HCT116 (cell line): Measurements from ENCODE around the gene IFITM5. TPM values are rescaled to one million over a fixed set of nuclear protein-coding genes. Genes with fewer than 3 reads are reported as not detected.

Experiments
- ATAC-seq: fragments of 200-7000 bp; cut with Tn5 transposase; 2 replicates; pipeline ENCODE4 v1.9.1; 2020; ENCODE audit warnings: mild to moderate bottlenecking, moderate library complexity
- BruUV-seq: library from RNA; stranded (reverse); fragments of 400-500 nt; replicated peaks from 2 replicates; lab custom pipeline; 2021; lab: Mats Ljungman, UMichigan
- CTCF ChIA-PET: fragments of 300-600 bp; sonication (Branson Sonifier 250); formaldehyde crosslinking; loops from one replicate; lab custom pipeline; 2021; ENCODE audit warnings: antibody characterized with exemption; lab: Charles Lee
- POLR2A ChIA-PET: fragments of 300-600, 350-600 bp; sonication (Branson Sonifier 250); formaldehyde crosslinking; loops from one replicate; lab custom pipeline; 2021; ENCODE audit warnings: antibody characterized with exemption; lab: Charles Lee
- RAD21 ChIA-PET, 2 experiments: fragments of 300-600 bp; sonication (Branson Sonifier 250); formaldehyde crosslinking; loops; one replicate each; lab custom pipeline; 2023; ENCODE audit warnings: low total read pairs in 2 of 2; ENCODE audit not compliant: uncharacterized antibody in 2 of 2, unreplicated experiment in 2 of 2, low non-redundant PET in 1 of 2; lab: Charles Lee
- DNase-seq: peaks from one replicate; pipeline ENCODE4 v3.0.0-alpha.2; 2010; ENCODE audit warnings: low read depth, low spot score
- H2AFZ ChIP-seq: fragments of 200-600 bp; shearing (Covaris generic), sonication (generic); 2 replicates; pipeline ENCODE4 v1.6.1; 2017; ENCODE audit warnings: low read depth, mixed run types, mixed read lengths, antibody characterized with exemption, low read length; ENCODE audit not compliant: poor library complexity, severe bottlenecking
- H3K27ac ChIP-seq: 2 replicates; pipeline ENCODE4 v1.5.1; 2012; ENCODE audit warnings: low read depth, low read length
- H3K27me3 ChIP-seq: fragments of 200-600 bp; sonication (generic); 2 replicates; pipeline ENCODE4 v1.6.1; 2016; ENCODE audit warnings: mixed run types, low read length, mixed read lengths; ENCODE audit not compliant: insufficient read depth
- H3K36me3 ChIP-seq, 2 experiments: fragments of 200-500 bp in 1 of 2; fragments of 200-600 bp in 1 of 2; sonication (Bioruptor generic) in 1 of 2; sonication (generic) in 1 of 2; 2 replicates each; pipeline versions ENCODE4 v1.5.1 to v1.6.1; 2014 to 2016; ENCODE audit warnings: low read length in 2 of 2, inconsistent platforms in 1 of 2, mixed read lengths in 1 of 2, mixed run types in 1 of 2; ENCODE audit not compliant: insufficient read depth in 2 of 2, control insufficient read depth in 1 of 2
- H3K4me1 ChIP-seq, 2 experiments: fragments of 200-600 bp in 1 of 2; sonication (generic) in 1 of 2; 2 replicates each; pipeline versions ENCODE4 v1.5.1 to v1.6.1; 2012 to 2017; ENCODE audit warnings: low read length in 2 of 2, inconsistent platforms in 1 of 2, mild to moderate bottlenecking in 1 of 2, mixed read lengths in 1 of 2, mixed run types in 1 of 2, moderate library complexity in 1 of 2; ENCODE audit not compliant: insufficient read depth in 2 of 2, control insufficient read depth in 1 of 2
- H3K4me2 ChIP-seq: fragments of 200-600 bp; sonication (generic); 2 replicates; pipeline ENCODE4 v1.6.1; 2017; ENCODE audit warnings: mixed run types, low read length, mixed read lengths
- H3K4me3 ChIP-seq, 2 experiments: fragments of 200-600 bp in 1 of 2; sonication (generic) in 1 of 2; replicated peaks in 1 of 2; 2 replicates each; pipeline ENCODE4 v1.5.1; 2011 to 2016; ENCODE audit warnings: low read length in 2 of 2, control low read depth in 1 of 2, low read depth in 1 of 2, mild to moderate bottlenecking in 1 of 2, mixed read lengths in 1 of 2, mixed run types in 1 of 2
- H3K79me2 ChIP-seq: fragments of 200-600 bp; sonication (generic); 2 replicates; pipeline ENCODE4 v1.6.1; 2017; ENCODE audit warnings: mild to moderate bottlenecking, mixed run types, low read length, moderate library complexity, mixed read lengths; ENCODE audit not compliant: insufficient read depth
- H3K9ac ChIP-seq: fragments of 200-600 bp; sonication (generic); 2 replicates; pipeline ENCODE4 v1.6.1; 2016; ENCODE audit warnings: low read length, mixed read lengths
- H3K9me2 ChIP-seq: fragments of 200-600 bp; sonication (generic), shearing (Covaris generic); 2 replicates; pipeline ENCODE4 v1.6.1; 2017; ENCODE audit warnings: mixed run types, mild to moderate bottlenecking, moderate library complexity; ENCODE audit not compliant: insufficient read depth
- H3K9me3 ChIP-seq, 2 experiments: fragments of 200-500 bp in 1 of 2; fragments of 200-600 bp in 1 of 2; sonication (Bioruptor generic) in 1 of 2; sonication (generic) in 1 of 2; 2 replicates each; pipeline ENCODE4 v1.6.1; 2014 to 2017; ENCODE audit warnings: low read length in 2 of 2, mixed read lengths in 2 of 2, inconsistent platforms in 1 of 2, low read depth in 1 of 2, mild to moderate bottlenecking in 1 of 2, mixed run types in 1 of 2, moderate library complexity in 1 of 2; ENCODE audit not compliant: control insufficient read depth in 1 of 2, insufficient read depth in 1 of 2
- H4K20me1 ChIP-seq: fragments of 200-600 bp; sonication (generic), shearing (Covaris generic); 2 replicates; pipeline ENCODE4 v1.6.1; 2017; ENCODE audit warnings: mixed run types, mild to moderate bottlenecking, moderate library complexity; ENCODE audit not compliant: insufficient read depth
- CBX3 ChIP-seq: IDR thresholded peaks from 2 replicates; pipeline ENCODE4 v1.6.1; 2012; ENCODE audit warnings: low read depth
- CTCF ChIP-seq, 3 experiments: fragments of 200-600 bp in 1 of 3; sonication (generic) in 1 of 3; IDR thresholded peaks in 2 of 3; conservative IDR thresholded peaks in 1 of 3; 2 replicates each; pipeline ENCODE4 v1.5.1; 2012 to 2017; ENCODE audit warnings: low read depth in 2 of 3, low read length in 2 of 3, antibody characterized with exemption in 1 of 3, borderline replicate concordance in 1 of 3, control low read depth in 1 of 3, mild to moderate bottlenecking in 1 of 3, mixed read lengths in 1 of 3, mixed run types in 1 of 3, moderate library complexity in 1 of 3; ENCODE audit not compliant: insufficient read depth in 1 of 3
- EGR1 ChIP-seq: IDR thresholded peaks from 2 replicates; pipeline ENCODE4 v1.6.1; 2012; ENCODE audit warnings: low read depth
- POLR2A ChIP-seq: IDR thresholded peaks from 2 replicates; pipeline ENCODE4 v1.7.0; 2011; ENCODE audit warnings: borderline replicate concordance; ENCODE audit not compliant: insufficient read depth, insufficient read length; ENCODE audit errors: extremely low read depth
- RAD21 ChIP-seq: IDR thresholded peaks from 2 replicates; pipeline ENCODE4 v1.6.1; 2012; ENCODE audit warnings: low read depth, mild to moderate bottlenecking
- TCF7L2 ChIP-seq: IDR thresholded peaks from 2 replicates; pipeline ENCODE4 v1.7.0; 2011; ENCODE audit warnings: borderline replicate concordance, inconsistent platforms; ENCODE audit not compliant: insufficient read depth, insufficient read length; ENCODE audit errors: extremely low read depth
- YY1 ChIP-seq: IDR thresholded peaks from 2 replicates; pipeline ENCODE4 v1.6.1; 2011; ENCODE audit warnings: low read length, low read depth, moderate library complexity, mild to moderate bottlenecking; ENCODE audit not compliant: insufficient replicate concordance; ENCODE audit errors: extremely low read depth
- intact Hi-C: fragments of 100-400 bp; cut with micrococcal nuclease; formaldehyde crosslinking; loops from 2 replicates; pipeline ENCODE4 v1.10.0; 2022
- total RNA-seq: library from RNA; stranded (reverse); gene quantifications from one replicate; pipeline ENCODE4 v1.2.1, GENCODE V29; 2021; ENCODE audit not compliant: unreplicated experiment
- TF ChIP-seq, protein P1 (sequence below): IDR thresholded peaks from 2 replicates; pipeline ENCODE4 v1.6.1; 2011; ENCODE audit warnings: mild to moderate bottlenecking, low read length, moderate library complexity; ENCODE audit not compliant: insufficient replicate concordance; ENCODE audit errors: extremely low read depth
- TF ChIP-seq, protein P2 (sequence below): IDR thresholded peaks from 2 replicates; pipeline ENCODE4 v1.6.1; 2012; ENCODE audit warnings: low read depth
- TF ChIP-seq, protein P3 (sequence below): IDR thresholded peaks from 2 replicates; pipeline ENCODE4 v1.6.1; 2012

Gene IFITM5
- total RNA-seq, 1 experiment from 2014 or later = not detected

- H3K9ac ChIP-seq = no peak overlapping the region
- H3K4me2 ChIP-seq = no peak overlapping the region
- TF ChIP-seq CTCF (IDR thresholded peaks at IDR 0.05 in 2 of 3, conservative IDR thresholded peaks at IDR 0.05 in 1 of 3; ENCODE audit: borderline replicate concordance in 1 of 3, insufficient read depth in 1 of 3, low read depth in 2 of 3, low read length in 2 of 3) (peak; percentile 64 to 68 (median 67); a peak in 5 of 6 replicates), POLR2A (no peak), RAD21 (peak; percentile 79), TCF7L2 (no peak), CBX3 (no peak), YY1 (no peak), EGR1 (no peak)
- TF ChIP-seq, protein P1, sequence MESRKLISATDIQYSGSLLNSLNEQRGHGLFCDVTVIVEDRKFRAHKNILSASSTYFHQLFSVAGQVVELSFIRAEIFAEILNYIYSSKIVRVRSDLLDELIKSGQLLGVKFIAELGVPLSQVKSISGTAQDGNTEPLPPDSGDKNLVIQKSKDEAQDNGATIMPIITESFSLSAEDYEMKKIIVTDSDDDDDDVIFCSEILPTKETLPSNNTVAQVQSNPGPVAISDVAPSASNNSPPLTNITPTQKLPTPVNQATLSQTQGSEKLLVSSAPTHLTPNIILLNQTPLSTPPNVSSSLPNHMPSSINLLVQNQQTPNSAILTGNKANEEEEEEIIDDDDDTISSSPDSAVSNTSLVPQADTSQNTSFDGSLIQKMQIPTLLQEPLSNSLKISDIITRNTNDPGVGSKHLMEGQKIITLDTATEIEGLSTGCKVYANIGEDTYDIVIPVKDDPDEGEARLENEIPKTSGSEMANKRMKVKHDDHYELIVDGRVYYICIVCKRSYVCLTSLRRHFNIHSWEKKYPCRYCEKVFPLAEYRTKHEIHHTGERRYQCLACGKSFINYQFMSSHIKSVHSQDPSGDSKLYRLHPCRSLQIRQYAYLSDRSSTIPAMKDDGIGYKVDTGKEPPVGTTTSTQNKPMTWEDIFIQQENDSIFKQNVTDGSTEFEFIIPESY = no peak
- TF ChIP-seq, protein P2, sequence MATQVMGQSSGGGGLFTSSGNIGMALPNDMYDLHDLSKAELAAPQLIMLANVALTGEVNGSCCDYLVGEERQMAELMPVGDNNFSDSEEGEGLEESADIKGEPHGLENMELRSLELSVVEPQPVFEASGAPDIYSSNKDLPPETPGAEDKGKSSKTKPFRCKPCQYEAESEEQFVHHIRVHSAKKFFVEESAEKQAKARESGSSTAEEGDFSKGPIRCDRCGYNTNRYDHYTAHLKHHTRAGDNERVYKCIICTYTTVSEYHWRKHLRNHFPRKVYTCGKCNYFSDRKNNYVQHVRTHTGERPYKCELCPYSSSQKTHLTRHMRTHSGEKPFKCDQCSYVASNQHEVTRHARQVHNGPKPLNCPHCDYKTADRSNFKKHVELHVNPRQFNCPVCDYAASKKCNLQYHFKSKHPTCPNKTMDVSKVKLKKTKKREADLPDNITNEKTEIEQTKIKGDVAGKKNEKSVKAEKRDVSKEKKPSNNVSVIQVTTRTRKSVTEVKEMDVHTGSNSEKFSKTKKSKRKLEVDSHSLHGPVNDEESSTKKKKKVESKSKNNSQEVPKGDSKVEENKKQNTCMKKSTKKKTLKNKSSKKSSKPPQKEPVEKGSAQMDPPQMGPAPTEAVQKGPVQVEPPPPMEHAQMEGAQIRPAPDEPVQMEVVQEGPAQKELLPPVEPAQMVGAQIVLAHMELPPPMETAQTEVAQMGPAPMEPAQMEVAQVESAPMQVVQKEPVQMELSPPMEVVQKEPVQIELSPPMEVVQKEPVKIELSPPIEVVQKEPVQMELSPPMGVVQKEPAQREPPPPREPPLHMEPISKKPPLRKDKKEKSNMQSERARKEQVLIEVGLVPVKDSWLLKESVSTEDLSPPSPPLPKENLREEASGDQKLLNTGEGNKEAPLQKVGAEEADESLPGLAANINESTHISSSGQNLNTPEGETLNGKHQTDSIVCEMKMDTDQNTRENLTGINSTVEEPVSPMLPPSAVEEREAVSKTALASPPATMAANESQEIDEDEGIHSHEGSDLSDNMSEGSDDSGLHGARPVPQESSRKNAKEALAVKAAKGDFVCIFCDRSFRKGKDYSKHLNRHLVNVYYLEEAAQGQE = no peak
- TF ChIP-seq, protein P3, sequence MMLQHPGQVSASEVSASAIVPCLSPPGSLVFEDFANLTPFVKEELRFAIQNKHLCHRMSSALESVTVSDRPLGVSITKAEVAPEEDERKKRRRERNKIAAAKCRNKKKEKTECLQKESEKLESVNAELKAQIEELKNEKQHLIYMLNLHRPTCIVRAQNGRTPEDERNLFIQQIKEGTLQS = no peak
- TF ChIP-seq, all 23 proteins: peak for 2
- DNase-seq (no peak), ATAC-seq (peak; percentile 46; the same call in 1 of the 2 replicates)
- Histone ChIP-seq H3K9me2 (no peaks in the 10 kb centered on the region), H3K4me3 (no peak overlapping the region), H3K4me1 (peaks cover 13 to 24% of the 10 kb centered on the region in 2 experiments), H4K20me1 (no peaks in the 10 kb centered on the region), H3K27me3 (no peaks in the 10 kb centered on the region), H3K79me2 (no peaks in the 10 kb centered on the region), H3K36me3 (no peaks in the 10 kb centered on the region), H2AFZ (no peak overlapping the region), H3K27ac (no peak overlapping the region), H3K9me3 (no peaks in the 10 kb centered on the region)
- no TSS peak for BruUV-seq
- ChIA-PET POLR2A (no interaction called here), RAD21 (interaction anchor here in 1 of 2 experiments (0.8 kb wide), 1 partner anchor 57 kb away, joined by 3 read pairs; no protein-coding TSS in a partner anchor), CTCF (interaction anchor here (0.8 to 2.8 kb wide), 4 partner anchors 12 to 143 kb away, joined by 4 to 10 read pairs (median 6); no protein-coding TSS in a partner anchor)
- intact Hi-C loops = loop anchor here (1.0 to 10.0 kb wide), 3 partner anchors 52 to 143 kb away; partner anchors contain the start of gene PKP3
These were observed 5.9 kb upstream of the IFITM5 start for GRCh38 chr11:304915-305843.
